HG03558 (cell line): ENCODE results near the gene L3MBTL4.
A peak's percentile ranks its signal among the peaks of the same experiment; 100 is the strongest.
"Not testable (repeated sequence)": the region's sequence is repeated elsewhere in the genome, so short reads cannot be mapped to it uniquely, and the experiment has no call there.

ENCODE experiments used
- ATAC-seq: cut with Tn5 transposase; IDR thresholded peaks from one replicate; pipeline ENCODE4 v1.9.1; 2021; ENCODE audit warnings: moderate number of reproducible peaks; ENCODE audit not compliant: unreplicated experiment; ENCODE audit errors: extremely low read depth

The L3MBTL4 gene

DNA sequence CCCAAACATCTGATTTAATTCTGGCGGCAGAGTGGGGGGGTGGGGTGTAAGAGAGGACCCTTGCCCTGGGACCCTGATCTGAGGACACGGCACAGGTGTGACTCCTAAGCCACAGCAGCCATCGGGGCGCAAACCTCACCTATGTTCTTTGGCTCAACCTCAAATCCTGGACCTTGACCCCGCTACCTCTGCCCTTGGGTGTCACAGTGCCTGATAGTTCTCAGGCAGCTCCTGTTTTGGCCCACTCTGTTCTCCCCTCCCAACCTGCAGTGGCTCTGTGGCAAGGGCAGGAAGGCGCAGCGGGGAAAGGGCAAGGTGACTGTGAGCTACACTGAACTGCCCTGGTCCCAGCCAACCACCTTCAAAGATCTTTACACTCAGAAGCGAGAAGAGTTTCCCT is 152.8 kb downstream of the L3MBTL4 start:
- ATAC-seq = no peak

DNA sequence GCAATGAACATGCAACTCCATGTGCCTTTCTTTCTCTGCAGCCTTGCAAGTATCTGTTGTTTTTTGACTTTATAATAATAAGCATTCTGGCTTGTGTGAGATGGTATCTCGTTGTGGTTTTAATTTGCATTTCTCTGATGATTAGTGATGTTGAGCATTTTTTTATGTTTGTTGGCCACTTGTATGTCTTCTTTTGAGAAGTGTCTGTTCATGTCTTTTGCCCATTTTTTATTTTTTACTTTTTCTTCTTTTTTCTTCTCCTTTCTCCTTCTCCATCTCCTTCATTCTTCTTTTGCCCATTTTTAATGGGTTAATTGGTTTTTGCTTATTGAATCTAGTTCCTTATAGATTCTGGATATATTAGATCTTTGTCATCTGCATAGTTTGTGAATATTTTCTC is 155.4 kb downstream of the L3MBTL4 start:
- not testable (repeated sequence) for ATAC-seq

- no peak for ATAC-seq
These were observed 156.8 kb downstream of the L3MBTL4 start for GRCh38 chr18:6257950-6258349.

DNA sequence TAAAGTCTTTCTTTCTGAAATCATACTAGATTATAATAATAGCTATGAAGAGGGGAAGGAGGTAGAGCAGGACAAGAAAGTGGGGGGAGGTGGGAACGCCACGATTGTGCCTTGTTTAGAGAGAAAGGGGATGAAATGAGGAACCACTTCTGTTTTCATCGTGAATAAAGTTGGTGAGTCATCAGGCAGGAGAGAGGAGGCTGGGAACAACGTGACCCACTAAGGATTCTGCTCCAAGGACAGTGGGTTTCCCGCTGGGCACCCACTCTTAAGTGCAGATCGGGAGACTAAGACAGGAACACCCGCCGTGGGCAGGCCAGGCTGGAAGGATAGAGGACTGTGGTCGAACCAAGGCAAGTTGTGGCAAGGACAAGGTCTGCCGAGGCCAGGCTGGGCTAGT is 158.2 kb downstream of the L3MBTL4 start:
- ATAC-seq = no peak

- ATAC-seq = no peak
These were observed 158.8 kb downstream of the L3MBTL4 start for GRCh38 chr18:6255886-6256285.

- no peak for ATAC-seq
These were observed 159.5 kb downstream of the L3MBTL4 start for GRCh38 chr18:6255116-6255705.

- ATAC-seq = no peak
These were observed 160.3 kb downstream of the L3MBTL4 start for GRCh38 chr18:6254456-6254855.

DNA sequence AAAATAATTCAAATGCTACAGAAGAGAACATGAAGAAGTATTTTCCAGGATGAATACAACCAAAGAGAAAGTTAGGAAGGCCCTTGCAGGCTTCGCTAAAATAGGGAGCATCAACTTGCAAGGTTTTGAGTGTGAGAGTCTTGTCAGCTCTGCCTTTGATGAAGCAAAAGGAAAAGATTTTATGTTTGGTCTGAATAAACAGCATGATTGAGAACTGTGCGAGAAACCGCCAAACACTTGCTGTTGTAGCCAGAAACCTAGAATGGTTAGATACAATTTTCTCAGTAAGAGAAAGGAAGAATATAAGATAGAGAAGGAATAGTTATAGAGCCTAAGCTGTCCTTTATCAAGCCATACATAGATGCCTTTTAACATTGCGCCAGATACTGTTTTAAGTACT is 163.6 kb downstream of the L3MBTL4 start:
- no peak for ATAC-seq

GRCh38 chr18:6249788-6250187 is 164.9 kb downstream of the L3MBTL4 start:
- no peak for ATAC-seq

DNA sequence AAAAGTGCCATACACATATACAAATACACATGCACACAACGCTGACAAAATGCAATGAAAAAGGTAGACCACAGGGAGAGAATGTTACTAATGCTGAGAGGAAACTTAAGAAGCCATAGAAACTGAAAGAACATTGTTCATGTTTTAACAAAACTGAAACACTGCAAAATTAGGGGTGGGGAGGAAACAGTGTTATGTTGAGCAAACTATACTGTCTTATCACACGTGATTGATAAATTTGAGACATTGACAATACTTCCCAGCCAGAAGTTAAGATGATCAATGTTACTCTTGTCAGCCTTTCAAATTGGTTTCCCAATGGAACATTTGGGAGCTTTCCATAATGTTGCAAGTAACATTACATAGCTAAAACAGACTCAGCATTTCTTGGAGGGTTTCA is 165.5 kb downstream of the L3MBTL4 start:
- ATAC-seq = peak; percentile 55

- no peak for ATAC-seq
These were observed 166.7 kb downstream of the L3MBTL4 start for GRCh38 chr18:6248017-6248416.

- no peak for ATAC-seq
These were observed 172.7 kb downstream of the L3MBTL4 start for GRCh38 chr18:6242004-6242403.

DNA sequence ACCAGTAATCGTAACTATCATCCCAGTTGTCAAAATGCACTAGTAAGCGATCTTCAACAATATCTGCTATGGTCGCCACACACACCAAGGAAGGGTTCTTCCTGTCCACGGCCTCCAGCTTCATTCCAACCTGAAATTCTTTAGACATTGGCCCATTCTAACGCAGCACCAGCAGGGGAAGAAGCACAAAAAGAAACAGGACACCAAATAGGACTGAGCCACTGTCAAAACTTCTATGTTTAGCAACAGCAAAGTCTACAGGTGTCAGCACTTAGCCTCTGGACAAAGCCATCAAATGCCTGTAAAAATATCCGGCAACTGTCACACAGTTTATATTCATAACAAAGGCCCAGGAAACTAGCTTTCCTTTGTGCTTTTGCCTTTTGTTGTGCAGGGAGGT is 175.0 kb downstream of the L3MBTL4 start:
- no peak for ATAC-seq

- ATAC-seq = no peak
These were observed 178.5 kb downstream of the L3MBTL4 start for GRCh38 chr18:6236258-6236657.

DNA sequence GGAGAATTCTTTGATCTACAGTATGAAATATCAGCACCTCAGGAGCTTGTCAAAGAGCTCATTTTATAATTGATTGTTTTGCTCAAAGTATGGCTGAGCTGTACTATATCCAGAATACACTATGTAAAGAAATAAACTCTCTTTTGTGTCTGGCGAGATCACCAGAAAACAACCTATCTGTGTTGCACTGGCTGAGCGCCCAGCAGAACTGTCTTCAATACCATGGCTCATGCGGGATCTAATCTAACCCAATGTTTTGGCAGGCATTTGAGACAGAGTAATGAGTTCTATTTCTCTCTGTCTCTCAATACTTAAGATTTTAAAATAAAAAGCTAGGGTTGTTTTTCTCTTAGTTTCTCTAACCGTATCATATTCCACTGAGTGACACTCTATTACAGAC is 192.4 kb downstream of the L3MBTL4 start:
- no peak for ATAC-seq

- no peak for ATAC-seq
These were observed 193.1 kb downstream of the L3MBTL4 start for GRCh38 chr18:6221602-6222014.

GRCh38 chr18:6220129-6220528 is 194.6 kb downstream of the L3MBTL4 start:
- no peak for ATAC-seq

DNA sequence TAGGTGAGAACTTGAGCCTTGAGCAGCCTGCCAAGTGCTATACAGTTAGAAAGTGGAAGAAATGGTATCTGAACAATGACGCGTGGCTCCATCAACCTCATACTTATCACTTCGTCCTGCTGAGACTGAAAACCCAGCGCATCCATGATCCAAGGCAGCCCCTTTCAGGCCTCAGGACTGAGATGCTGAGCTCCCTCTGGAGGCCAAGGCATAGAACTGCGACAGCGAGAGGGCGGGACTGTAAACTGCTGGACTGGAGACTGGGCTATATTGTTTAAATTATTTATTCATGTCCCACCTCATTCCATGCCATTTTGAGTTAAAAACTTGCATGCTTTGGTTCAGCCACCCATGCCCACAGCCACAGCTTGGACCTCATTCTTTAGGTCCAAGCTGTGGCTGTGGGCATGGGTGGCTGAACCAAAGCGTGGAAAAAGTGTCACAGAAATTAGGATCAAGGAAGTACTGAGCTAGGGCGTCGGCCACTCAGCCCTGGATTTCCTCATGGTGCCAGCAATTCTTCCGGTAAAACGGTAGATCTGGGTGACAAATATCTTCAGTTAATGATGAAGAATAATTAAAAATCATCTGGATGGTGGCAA is 195.5 kb downstream of the L3MBTL4 start:
- ATAC-seq = no peak

GRCh38 chr18:6215888-6216287 is 198.8 kb downstream of the L3MBTL4 start:
- no peak for ATAC-seq

GRCh38 chr18:6211174-6211504 is 203.6 kb downstream of the L3MBTL4 start:
- no peak for ATAC-seq

DNA sequence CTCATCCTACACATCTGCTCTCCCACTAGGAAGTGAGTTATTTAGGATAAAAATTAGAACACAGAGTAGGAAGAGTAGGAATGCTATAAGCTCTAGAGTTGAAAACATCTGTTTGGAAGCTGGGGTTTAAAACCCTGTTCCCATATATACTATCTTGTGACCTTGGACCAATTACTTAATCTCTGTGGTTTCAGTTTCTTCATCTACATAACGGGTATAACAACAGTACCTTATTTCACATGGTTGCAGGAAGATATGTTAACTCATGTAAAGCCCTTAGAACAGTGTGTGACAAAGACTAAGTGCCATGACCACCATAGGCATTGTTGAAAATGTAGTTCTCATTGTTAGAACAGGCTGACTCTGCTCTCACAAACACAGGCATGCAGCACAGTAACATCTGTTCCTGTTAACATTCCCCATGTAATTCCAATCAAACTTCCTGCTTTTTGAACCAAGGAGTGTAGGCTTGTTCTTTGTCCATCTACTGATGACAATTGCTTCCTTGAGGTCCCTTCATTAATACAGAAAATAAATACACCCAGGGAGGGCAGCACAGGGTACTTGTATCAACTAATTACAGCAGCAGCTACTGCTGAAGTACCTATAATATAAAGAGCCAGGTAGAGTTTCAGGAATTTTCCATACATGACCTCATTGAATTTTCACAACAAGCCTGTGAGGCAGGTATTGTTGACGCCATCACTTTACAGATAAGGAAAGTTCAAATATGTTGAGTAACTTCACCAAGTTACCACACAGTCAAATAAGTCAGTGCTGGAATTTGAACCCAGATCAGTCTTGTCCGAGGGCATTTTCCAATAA is 204.2 kb downstream of the L3MBTL4 start:
- ATAC-seq = no peak

GRCh38 chr18:6207941-6208340 is 206.8 kb downstream of the L3MBTL4 start:
- no peak for ATAC-seq
